Lung (tissue), 12 donors: ENCODE results near the gene MAST4. TPM values are rescaled to one million over a fixed set of nuclear protein-coding genes. Genes with fewer than 3 reads are reported as not detected.

Experiments
- ATAC-seq: fragments of 200-7000 bp; cut with Tn5 transposase; one replicate; pipeline ENCODE4 v1.9.1; 2020; ENCODE audit warnings: moderate number of reproducible peaks; ENCODE audit not compliant: insufficient read depth, low FRiP score
- DNase-seq, 3 donors: peaks; one replicate each; pipeline ENCODE4 v3.0.0-alpha.2; 2013 to 2017
- H3K27ac ChIP-seq, 2 donors: one replicate each; pipeline ENCODE4 v1.5.1; 2013; ENCODE audit warnings: mild to moderate bottlenecking in 2 of 2, moderate library complexity in 2 of 2, control low read depth in 1 of 2, inconsistent platforms in 1 of 2, low read depth in 1 of 2, low read length in 1 of 2
- H3K27me3 ChIP-seq, 3 donors: one replicate each; pipeline ENCODE4 v1.5.1; 2013; ENCODE audit warnings: low read length in 2 of 3; ENCODE audit not compliant: control insufficient read depth in 3 of 3, insufficient read depth in 3 of 3
- H3K36me3 ChIP-seq, 4 donors: one replicate each; pipeline ENCODE4 v1.5.1; 2013; ENCODE audit warnings: low read length in 4 of 4, mild to moderate bottlenecking in 1 of 4, moderate library complexity in 1 of 4; ENCODE audit not compliant: control insufficient read depth in 4 of 4, insufficient read depth in 4 of 4
- H3K4me1 ChIP-seq, 5 donors: one replicate each; pipeline ENCODE4 v1.5.1; 2013; ENCODE audit warnings: low read length in 5 of 5, mild to moderate bottlenecking in 2 of 5, moderate library complexity in 1 of 5; ENCODE audit not compliant: control insufficient read depth in 5 of 5, insufficient read depth in 5 of 5
- H3K4me3 ChIP-seq: one replicate; pipeline ENCODE4 v1.5.1; 2013; ENCODE audit warnings: mild to moderate bottlenecking, control low read depth, moderate library complexity
- H3K9ac ChIP-seq, 2 donors: one replicate each; pipeline ENCODE4 v1.5.1; 2013; ENCODE audit warnings: low read length in 2 of 2, control low read depth in 1 of 2; ENCODE audit not compliant: insufficient read depth in 1 of 2
- H3K9me3 ChIP-seq, 4 donors: one replicate each; pipeline ENCODE4 v1.5.1; 2013; ENCODE audit warnings: low read length in 3 of 4, mild to moderate bottlenecking in 1 of 4, moderate library complexity in 1 of 4; ENCODE audit not compliant: control insufficient read depth in 4 of 4, insufficient read depth in 3 of 4
- WGBS, 2 donors: extraction: QIAGEN DNeasy Blood & Tissue Kit; methylation state at CpG; one replicate each; pipeline ENCODE4 v1.1.7; 2013; 5-methylcytosine and 5-hydroxymethylcytosine counted together
- polyA plus RNA-seq, 2 donors: library from polyadenylated mRNA; stranded (reverse); fragments of 200-250 nt; gene quantifications; one replicate each; pipeline ENCODE4 v1.2.1, GENCODE V29; 2013
- total RNA-seq, 2 donors: library from RNA; depleted of rRNA in 1 of 2; stranded (reverse); fragments of >200 nt in 1 of 2; gene quantifications; one replicate each; pipeline ENCODE4 v1.2.1, GENCODE V29; 2014 to 2021
- TF ChIP-seq, protein P1 (sequence below): IDR thresholded peaks from 2 replicates; pipeline ENCODE4 v1.5.1; 2012; ENCODE audit warnings: mild to moderate bottlenecking; ENCODE audit errors: control extremely low read depth, extremely low read depth
- donor health status: control.
- donor health status: control.
- donor health status: Bipolar disorder and iron deficiency.
- donor health status: healthy.
- donor health status: DM: yes; HTN: yes; CAD: no.

The MAST4 gene
- total and polyA plus RNA-seq, 4 donors, result 13.9 to 153 (median 46.2) TPM

DNA sequence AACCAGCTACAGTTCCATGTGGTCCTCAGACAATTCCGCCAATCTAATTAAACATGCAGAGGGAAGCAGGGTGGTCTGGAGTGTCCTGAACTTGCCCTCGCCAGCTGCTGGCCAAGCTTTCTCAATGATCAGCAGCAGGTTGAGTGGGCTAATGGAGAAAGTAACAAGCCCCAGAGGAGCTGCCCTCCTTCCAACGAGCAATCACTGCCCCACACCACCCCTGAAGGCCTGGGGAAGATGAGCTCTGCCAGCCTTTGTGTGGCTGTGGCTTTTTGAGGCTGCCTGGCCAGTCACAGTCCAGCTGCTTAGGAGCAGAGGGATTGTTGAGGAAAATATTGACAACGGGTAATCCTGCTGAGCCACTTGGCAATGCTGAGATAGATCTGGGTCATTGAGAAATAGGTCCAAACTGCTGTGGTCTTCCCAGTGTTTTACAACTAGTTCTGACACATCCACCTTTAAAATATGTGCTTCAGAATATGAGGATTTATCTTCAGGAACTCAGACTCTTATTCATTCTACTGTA is 493.1 kb downstream of the MAST4 start:
- Histone ChIP-seq H3K27ac (peak overlapping the region in 1 of 2 donors; percentile 32), H3K4me3 (no peak overlapping the region), H3K9ac (no peak overlapping the region), H3K27me3 (no peaks in the 10 kb centered on the region), H3K9me3 (no peaks in the 10 kb centered on the region), H3K4me1 (peaks cover 3 to 38% (median 19%) of the 10 kb centered on the region in 5 donors), H3K36me3 (peaks cover 0 to 7% (median 3%) of the 10 kb centered on the region in 4 donors)
- DNase-seq, result no peak
- ATAC-seq, result no peak
- WGBS, 2 donors, result 69 to 88% methylated on average over 4 of the region's 4 CpGs
- TF ChIP-seq, protein P1, sequence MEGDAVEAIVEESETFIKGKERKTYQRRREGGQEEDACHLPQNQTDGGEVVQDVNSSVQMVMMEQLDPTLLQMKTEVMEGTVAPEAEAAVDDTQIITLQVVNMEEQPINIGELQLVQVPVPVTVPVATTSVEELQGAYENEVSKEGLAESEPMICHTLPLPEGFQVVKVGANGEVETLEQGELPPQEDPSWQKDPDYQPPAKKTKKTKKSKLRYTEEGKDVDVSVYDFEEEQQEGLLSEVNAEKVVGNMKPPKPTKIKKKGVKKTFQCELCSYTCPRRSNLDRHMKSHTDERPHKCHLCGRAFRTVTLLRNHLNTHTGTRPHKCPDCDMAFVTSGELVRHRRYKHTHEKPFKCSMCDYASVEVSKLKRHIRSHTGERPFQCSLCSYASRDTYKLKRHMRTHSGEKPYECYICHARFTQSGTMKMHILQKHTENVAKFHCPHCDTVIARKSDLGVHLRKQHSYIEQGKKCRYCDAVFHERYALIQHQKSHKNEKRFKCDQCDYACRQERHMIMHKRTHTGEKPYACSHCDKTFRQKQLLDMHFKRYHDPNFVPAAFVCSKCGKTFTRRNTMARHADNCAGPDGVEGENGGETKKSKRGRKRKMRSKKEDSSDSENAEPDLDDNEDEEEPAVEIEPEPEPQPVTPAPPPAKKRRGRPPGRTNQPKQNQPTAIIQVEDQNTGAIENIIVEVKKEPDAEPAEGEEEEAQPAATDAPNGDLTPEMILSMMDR, result no peak

DNA sequence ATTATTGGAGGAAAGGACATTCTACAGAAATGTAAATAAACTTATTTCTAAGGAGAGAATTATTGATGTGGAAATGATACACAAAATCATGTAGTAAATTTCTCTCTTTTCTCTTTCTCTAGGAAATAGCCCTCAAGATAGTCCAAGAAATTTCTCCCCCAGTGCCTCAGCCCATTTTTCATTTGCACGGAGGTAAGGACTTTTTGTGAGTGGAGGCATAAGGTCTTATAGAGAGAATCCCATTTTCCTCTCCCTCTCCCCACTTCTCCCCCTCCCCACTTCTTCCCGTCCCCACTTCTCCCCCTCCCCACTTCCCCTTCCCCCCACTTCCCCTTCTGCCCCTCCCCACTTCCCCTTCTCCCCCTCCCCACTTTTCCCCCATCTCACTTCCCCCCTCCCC is 493.8 kb downstream of the MAST4 start:
- no peak for DNase-seq
- Histone ChIP-seq H3K36me3 (peaks cover 0 to 7% (median 3%) of the 10 kb centered on the region in 4 donors), H3K4me1 (peaks cover 5 to 45% (median 27%) of the 10 kb centered on the region in 5 donors), H3K4me3 (no peak overlapping the region), H3K27me3 (no peaks in the 10 kb centered on the region), H3K9ac (no peak overlapping the region), H3K9me3 (no peaks in the 10 kb centered on the region), H3K27ac (no peak overlapping the region)
- TF ChIP-seq, protein P1, result no peak
- ATAC-seq, result no peak
- WGBS, 2 donors, result 83 to 87% methylated on average over 2 of the region's 2 CpGs

DNA sequence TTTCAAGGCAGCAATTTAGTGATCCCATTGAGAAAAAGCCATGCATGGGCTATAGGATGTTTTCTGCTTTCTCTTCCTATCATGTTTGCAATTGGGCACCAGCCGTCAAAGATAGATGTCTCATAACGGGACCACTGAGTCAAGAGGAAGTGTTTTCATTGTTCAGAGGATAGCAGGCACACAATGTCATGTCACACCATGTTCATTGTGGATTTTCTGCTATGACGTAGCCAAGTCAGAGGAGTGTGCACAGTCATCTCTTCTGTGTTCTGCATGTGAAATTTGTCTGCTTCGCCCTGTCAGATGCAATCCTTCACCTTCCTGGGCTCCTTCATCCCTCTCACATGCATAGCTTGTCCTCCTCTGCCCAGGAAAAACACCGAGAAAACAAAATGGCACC is 494.4 kb downstream of the MAST4 start:
- no peak for DNase-seq
- Histone ChIP-seq H3K36me3 (peaks cover 0 to 7% (median 3%) of the 10 kb centered on the region in 4 donors), H3K9me3 (no peaks in the 10 kb centered on the region), H3K27ac (no peak overlapping the region), H3K27me3 (no peaks in the 10 kb centered on the region), H3K9ac (no peak overlapping the region), H3K4me1 (peaks cover 5 to 44% (median 30%) of the 10 kb centered on the region in 5 donors), H3K4me3 (no peak overlapping the region)
- no peak for ATAC-seq
- WGBS, 2 donors, result 93 to 96% methylated on average over 5 of the region's 5 CpGs
- TF ChIP-seq, protein P1, result no peak

DNA sequence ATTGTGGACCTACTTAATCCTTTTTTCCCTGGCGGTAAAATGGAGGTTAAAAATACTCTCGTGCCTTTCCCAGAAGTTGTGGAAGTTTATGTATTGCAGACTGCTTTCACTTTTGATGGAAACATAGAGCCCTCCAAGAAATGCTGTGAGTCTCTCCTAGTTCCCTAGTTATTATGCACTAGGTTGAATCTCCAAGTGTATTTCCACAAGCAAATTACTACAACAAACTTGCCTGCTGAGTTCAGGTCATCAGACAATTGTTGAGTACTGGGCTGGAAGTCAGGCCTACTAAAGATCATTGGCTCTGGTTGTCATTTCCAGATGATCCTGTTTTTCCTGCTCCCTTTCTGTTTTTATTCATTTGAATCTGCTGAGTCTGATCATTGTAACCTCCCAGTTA is 496.3 kb downstream of the MAST4 start:
- Histone ChIP-seq H3K27ac (peak overlapping the region in 1 of 2 donors; percentile 50), H3K36me3 (peaks cover 0 to 10% (median 3%) of the 10 kb centered on the region in 4 donors), H3K4me1 (peaks cover 5 to 62% (median 33%) of the 10 kb centered on the region in 5 donors), H3K4me3 (no peak overlapping the region), H3K27me3 (no peaks in the 10 kb centered on the region), H3K9ac (peak overlapping the region in 1 of 2 donors; percentile 40), H3K9me3 (no peaks in the 10 kb centered on the region)
- TF ChIP-seq, protein P1, result no peak
- 28 to 43% methylated on average over 2 of the region's 2 CpGs for WGBS, 2 donors
- ATAC-seq (no peak), DNase-seq (peak in 1 of 3 donors; percentile 44)
